K562 (cell line): ENCODE data around the gene TIMM44. TPM values are rescaled to one million over a fixed set of nuclear protein-coding genes. Genes with fewer than 3 reads are reported as not detected.

ENCODE experiments used
- BCL6 ChIP-seq: fragments of 250-450 bp; sonication (Bioruptor Pico); IDR thresholded peaks from 2 replicates; pipeline ENCODE4 v1.4.0; 2020
- CCNT2 ChIP-seq: IDR thresholded peaks from 2 replicates; pipeline ENCODE4 v1.6.1; 2011; ENCODE audit warnings: borderline replicate concordance, low read depth, mild to moderate bottlenecking, moderate library complexity, mixed read lengths, low read length; ENCODE audit not compliant: insufficient read length; ENCODE audit errors: extremely low read depth
- DMBX1 ChIP-seq: fragments of 250-450 bp; sonication (Bioruptor Pico); IDR thresholded peaks from 2 replicates; pipeline ENCODE4 v1.8.0; 2022; ENCODE audit warnings: inconsistent platforms, mild to moderate bottlenecking, moderate library complexity, borderline replicate concordance
- FIP1L1 ChIP-seq: fragments of 200-400 bp; formaldehyde crosslinking; IDR thresholded peaks from 2 replicates; pipeline ENCODE4 v1.6.1; 2018; ENCODE audit warnings: mild to moderate bottlenecking, low read depth, low read length; ENCODE audit not compliant: poor library complexity, severe bottlenecking
- GATAD2B ChIP-seq: fragments of 450-650 bp; IDR thresholded peaks from 2 replicates; pipeline ENCODE4 v1.6.1; 2017; ENCODE audit warnings: mild to moderate bottlenecking, borderline replicate concordance
- MXD1 ChIP-seq: fragments of 250-450 bp; sonication (Bioruptor Pico); IDR thresholded peaks from 2 replicates; pipeline ENCODE4 v1.8.0; 2021; ENCODE audit warnings: borderline replicate concordance, mild to moderate bottlenecking, moderate library complexity; ENCODE audit not compliant: poor library complexity, severe bottlenecking
- NBN ChIP-seq: fragments of 450-650 bp; IDR thresholded peaks from 2 replicates; pipeline ENCODE4 v1.6.1; 2016; ENCODE audit warnings: low read depth, mild to moderate bottlenecking
- NFYB ChIP-seq: IDR thresholded peaks from 2 replicates; pipeline ENCODE4 v1.6.1; 2011; ENCODE audit warnings: mild to moderate bottlenecking, moderate library complexity; ENCODE audit not compliant: insufficient read length; ENCODE audit errors: extremely low read depth
- RNF219 ChIP-seq: fragments of 250-450 bp; sonication (Bioruptor Pico); IDR thresholded peaks from 2 replicates; pipeline ENCODE4 v1.5.0; 2022; ENCODE audit warnings: mild to moderate bottlenecking
- SAP30 ChIP-seq: fragments of 200-600 bp; sonication (generic); IDR thresholded peaks from 2 replicates; pipeline ENCODE4 v1.6.1; 2012; ENCODE audit warnings: borderline replicate concordance, low read depth, mild to moderate bottlenecking, moderate library complexity, low read length, control low read depth, inconsistent platforms; ENCODE audit not compliant: insufficient read depth, poor library complexity, severe bottlenecking
- ZBTB1 ChIP-seq: sonication (generic); formaldehyde crosslinking; IDR thresholded peaks from 2 replicates; pipeline ENCODE4 v1.8.1; 2023; ENCODE audit warnings: missing genetic modification reagents, low read depth, mild to moderate bottlenecking, borderline replicate concordance
- ZKSCAN1 ChIP-seq: fragments of 150-350 bp; IDR thresholded peaks from 2 replicates; pipeline ENCODE4 v1.6.1; 2016; ENCODE audit warnings: low read depth, low read length
- ZNF121 ChIP-seq: sonication (generic); formaldehyde crosslinking; conservative IDR thresholded peaks from 2 replicates; pipeline ENCODE4 v1.8.0; 2022; ENCODE audit warnings: missing genetic modification reagents
- ZNF239 ChIP-seq: fragments of 250-450 bp; sonication (Bioruptor Pico); IDR thresholded peaks from 2 replicates; pipeline ENCODE4 v1.4.0; 2020; ENCODE audit warnings: mild to moderate bottlenecking
- ZNF778 ChIP-seq: fragments of 450-650 bp; formaldehyde crosslinking; IDR thresholded peaks from 2 replicates; pipeline ENCODE4 v1.4.0; 2020; ENCODE audit warnings: mild to moderate bottlenecking, moderate library complexity
- polyA plus RNA-seq, 8 experiments: library from polyadenylated mRNA; depleted of rRNA in 4 of 8; stranded (reverse) in 5 of 8; unstranded in 3 of 8; fragments of >200 nt; fragmentation: Nextera tagmentation in 2 of 8; fragmentation: Illumina TruSeq in 1 of 8; extraction: Ambion mirVana in 2 of 8; extraction: Trizol in 1 of 8; gene quantifications; 2 replicates each; pipeline versions ENCODE4 v1.2.1 to v1.2.3, GENCODE V29; 2011 to 2014; ENCODE audit warnings: inconsistent platforms in 1 of 8, missing spikeins in 1 of 8
- total RNA-seq, 7 experiments: library from RNA; depleted of rRNA in 6 of 7; stranded (reverse); fragments of >200 nt in 6 of 7; fragmentation: Illumina TruSeq in 2 of 7; extraction: Trizol in 2 of 7; gene quantifications; 2 replicates each; pipeline versions ENCODE4 v1.2.1 to v1.2.3, GENCODE V29; 2011 to 2021; ENCODE audit warnings: low replicate concordance in 1 of 7
- TF ChIP-seq, protein P1 (sequence below): sonication (generic); formaldehyde crosslinking; IDR thresholded peaks from 2 replicates; pipeline ENCODE4 v1.9.0; 2022; ENCODE audit warnings: mild to moderate bottlenecking, missing genetic modification reagents
- TF ChIP-seq, protein P2 (sequence below), 2 experiments: fragments of 150-350 bp in 1 of 2; IDR thresholded peaks; 2 replicates each; pipeline ENCODE4 v1.6.1; 2012 to 2016; ENCODE audit warnings: low read depth in 2 of 2, low read length in 2 of 2, mild to moderate bottlenecking in 1 of 2, moderate library complexity in 1 of 2
- TF ChIP-seq, protein P3 (sequence below), 3 experiments: fragments of 200-800 bp in 1 of 3; sonication (Bioruptor generic) in 1 of 3; sonication (generic) in 1 of 3; formaldehyde crosslinking in 1 of 3; IDR thresholded peaks; 2 replicates each; pipeline versions ENCODE4 v1.6.1 to v1.8.0; 2016 to 2022; ENCODE audit warnings: mild to moderate bottlenecking in 2 of 3, missing compliant biosample characterization in 2 of 3, missing genetic modification characterization in 2 of 3, missing genetic modification reagents in 1 of 3

Gene TIMM44
- total and polyA plus RNA-seq, 9 of the 15 experiments (the other 6 are each of a cell fraction or from before 2014, with no cell fraction given), result 10.3 to 231 (median 89.3) TPM

- TF ChIP-seq FIP1L1, result no peak
- TF ChIP-seq ZNF239 (CRISPR knock-in tag), result no peak
- no peak for TF ChIP-seq MXD1 (CRISPR knock-in tag)
- no peak for TF ChIP-seq ZBTB1 (CRISPR knock-in tag)
- TF ChIP-seq, protein P1, sequence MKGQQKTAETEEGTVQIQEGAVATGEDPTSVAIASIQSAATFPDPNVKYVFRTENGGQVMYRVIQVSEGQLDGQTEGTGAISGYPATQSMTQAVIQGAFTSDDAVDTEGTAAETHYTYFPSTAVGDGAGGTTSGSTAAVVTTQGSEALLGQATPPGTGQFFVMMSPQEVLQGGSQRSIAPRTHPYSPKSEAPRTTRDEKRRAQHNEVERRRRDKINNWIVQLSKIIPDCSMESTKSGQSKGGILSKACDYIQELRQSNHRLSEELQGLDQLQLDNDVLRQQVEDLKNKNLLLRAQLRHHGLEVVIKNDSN, result no peak
- TF ChIP-seq, protein P2, sequence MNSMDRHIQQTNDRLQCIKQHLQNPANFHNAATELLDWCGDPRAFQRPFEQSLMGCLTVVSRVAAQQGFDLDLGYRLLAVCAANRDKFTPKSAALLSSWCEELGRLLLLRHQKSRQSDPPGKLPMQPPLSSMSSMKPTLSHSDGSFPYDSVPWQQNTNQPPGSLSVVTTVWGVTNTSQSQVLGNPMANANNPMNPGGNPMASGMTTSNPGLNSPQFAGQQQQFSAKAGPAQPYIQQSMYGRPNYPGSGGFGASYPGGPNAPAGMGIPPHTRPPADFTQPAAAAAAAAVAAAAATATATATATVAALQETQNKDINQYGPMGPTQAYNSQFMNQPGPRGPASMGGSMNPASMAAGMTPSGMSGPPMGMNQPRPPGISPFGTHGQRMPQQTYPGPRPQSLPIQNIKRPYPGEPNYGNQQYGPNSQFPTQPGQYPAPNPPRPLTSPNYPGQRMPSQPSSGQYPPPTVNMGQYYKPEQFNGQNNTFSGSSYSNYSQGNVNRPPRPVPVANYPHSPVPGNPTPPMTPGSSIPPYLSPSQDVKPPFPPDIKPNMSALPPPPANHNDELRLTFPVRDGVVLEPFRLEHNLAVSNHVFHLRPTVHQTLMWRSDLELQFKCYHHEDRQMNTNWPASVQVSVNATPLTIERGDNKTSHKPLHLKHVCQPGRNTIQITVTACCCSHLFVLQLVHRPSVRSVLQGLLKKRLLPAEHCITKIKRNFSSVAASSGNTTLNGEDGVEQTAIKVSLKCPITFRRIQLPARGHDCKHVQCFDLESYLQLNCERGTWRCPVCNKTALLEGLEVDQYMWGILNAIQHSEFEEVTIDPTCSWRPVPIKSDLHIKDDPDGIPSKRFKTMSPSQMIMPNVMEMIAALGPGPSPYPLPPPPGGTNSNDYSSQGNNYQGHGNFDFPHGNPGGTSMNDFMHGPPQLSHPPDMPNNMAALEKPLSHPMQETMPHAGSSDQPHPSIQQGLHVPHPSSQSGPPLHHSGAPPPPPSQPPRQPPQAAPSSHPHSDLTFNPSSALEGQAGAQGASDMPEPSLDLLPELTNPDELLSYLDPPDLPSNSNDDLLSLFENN (IDR thresholded peaks at IDR 0.05; ENCODE audit: low read depth in 2 of 2, low read length in 2 of 2), result no peak
- TF ChIP-seq NBN, result no peak
- no peak for TF ChIP-seq ZKSCAN1
- TF ChIP-seq DMBX1 (CRISPR knock-in tag), result no peak
- no peak for TF ChIP-seq SAP30
- no peak for TF ChIP-seq BCL6 (CRISPR knock-in tag)
- TF ChIP-seq, protein P3, sequence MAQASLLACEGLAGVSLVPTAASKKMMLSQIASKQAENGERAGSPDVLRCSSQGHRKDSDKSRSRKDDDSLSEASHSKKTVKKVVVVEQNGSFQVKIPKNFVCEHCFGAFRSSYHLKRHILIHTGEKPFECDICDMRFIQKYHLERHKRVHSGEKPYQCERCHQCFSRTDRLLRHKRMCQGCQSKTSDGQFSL (CRISPR knock-in tag; IDR thresholded peaks at IDR 0.05), result 0 out of 2 replicates have a peak, but pooled peaks have one; percentile 62
- TF ChIP-seq, protein P3 (tag; IDR thresholded peaks at IDR 0.05), result no peak
- TF ChIP-seq RNF219 (CRISPR knock-in tag), result no peak
- TF ChIP-seq NFYB, result no peak
- TF ChIP-seq ZNF121 (CRISPR knock-in tag), result no peak
- TF ChIP-seq GATAD2B, result no peak
- TF ChIP-seq ZNF778 (CRISPR knock-in tag), result no peak
- no peak for TF ChIP-seq CCNT2
Measured at GRCh38 chr19:7902796-7903243, 40.6 kb downstream of the TIMM44 start (continued).
